T-helper 1 cell (primary cell): ENCODE measurements around the gene OCRL.

Experiments used
- DNase-seq, 5 donors: peaks; one replicate each; pipeline ENCODE4 v3.0.0-alpha.2; 2012 to 2020

Gene OCRL

DNA sequence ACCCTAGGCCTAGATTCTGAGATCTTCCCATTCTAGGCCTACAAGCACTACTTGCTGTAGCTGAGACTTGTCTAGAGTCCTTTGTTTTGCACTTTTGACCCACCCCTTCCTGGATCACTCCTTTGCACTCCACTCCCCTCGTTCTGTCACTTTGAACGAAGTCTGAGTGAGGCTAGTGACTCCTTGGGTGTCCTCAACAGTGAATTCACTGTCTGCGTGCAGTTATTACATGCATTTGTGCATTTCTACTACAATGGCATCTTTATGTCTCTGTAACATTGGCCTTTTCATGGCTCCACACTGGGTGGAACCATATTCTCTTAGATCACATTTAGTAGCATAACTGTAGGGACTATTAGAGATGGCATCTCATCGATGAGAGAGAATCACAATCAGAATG lies 50.5 kb downstream of the OCRL start:
- no peak for DNase-seq

DNA sequence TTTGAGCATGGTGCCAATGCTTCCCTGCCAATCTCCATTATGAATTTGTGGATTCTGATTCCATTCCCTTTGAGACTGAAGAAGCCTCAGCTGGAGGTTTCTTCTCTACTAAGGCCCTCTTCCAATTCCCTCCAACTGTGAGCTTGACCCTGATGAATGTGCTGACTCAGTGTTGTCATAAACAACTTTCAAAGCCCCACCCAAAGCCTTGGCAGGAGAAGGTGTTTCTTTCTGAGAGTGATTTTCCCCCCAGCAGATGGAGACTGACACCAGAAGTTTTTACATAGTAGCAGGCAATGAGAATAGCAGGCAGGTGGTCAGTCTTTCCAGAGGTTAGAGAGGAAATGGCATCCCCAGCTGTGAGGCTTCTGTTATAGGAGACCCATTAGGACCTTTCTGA lies 53.1 kb downstream of the OCRL start:
- no peak for DNase-seq

DNA sequence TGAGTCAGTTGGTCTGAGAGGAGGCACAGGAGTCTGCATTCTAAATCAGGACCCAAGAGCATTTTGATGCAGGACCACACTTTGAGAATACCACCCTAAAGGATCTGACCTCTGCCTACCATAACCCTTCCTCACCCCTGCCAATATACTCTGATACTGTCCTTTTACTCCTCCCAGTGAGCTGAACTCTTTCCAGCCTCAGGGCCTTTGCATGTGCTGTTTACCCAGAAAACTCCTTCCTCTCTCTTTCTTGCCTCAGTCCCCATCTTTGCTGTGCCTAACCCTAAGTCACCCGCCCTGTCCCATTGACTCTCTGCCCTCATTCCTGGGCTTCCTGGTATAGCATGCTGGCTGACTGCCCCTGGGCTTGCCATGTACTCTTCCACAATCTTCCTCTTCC lies 54.7 kb downstream of the OCRL start:
- no peak for DNase-seq

DNA sequence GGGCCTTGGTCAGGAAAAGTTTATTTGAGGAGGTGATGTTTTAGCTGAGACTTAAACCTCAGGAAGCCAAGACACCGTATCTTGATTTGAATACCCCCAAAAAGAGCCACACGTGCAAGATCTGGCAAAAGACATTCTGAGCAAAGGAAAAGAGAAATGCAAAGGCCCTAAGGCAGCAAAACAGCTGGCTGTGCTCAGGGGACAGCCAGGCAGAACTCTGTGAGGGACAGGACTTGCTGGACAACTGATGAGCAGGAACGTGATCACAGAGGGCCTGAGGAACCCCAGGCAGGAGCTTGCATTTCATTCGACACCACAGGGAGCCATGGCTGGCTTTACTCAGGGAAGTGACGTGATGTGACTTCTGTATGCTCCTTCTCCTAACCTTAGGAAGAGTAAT lies 56.0 kb downstream of the OCRL start:
- DNase-seq, result no peak

DNA sequence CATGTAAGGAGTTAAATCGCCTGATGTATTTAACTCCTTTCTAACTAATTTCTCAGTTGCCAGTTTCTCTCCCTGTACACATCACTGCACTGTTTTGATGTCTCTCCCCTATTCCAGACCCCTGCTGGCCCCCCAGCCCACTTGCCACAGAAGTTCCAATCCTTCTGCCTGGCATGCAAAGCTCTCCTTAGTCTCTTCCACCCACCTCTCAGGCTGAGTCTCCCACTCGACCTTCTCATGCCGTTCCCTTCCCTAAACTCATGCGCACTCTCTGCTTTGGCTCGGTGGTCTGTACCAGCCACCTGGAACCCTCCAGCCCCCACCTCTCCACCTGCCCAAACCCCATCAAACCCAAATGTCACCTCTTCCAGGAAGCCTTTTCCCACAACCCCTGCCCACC lies 57.8 kb downstream of the OCRL start:
- no peak for DNase-seq

DNA sequence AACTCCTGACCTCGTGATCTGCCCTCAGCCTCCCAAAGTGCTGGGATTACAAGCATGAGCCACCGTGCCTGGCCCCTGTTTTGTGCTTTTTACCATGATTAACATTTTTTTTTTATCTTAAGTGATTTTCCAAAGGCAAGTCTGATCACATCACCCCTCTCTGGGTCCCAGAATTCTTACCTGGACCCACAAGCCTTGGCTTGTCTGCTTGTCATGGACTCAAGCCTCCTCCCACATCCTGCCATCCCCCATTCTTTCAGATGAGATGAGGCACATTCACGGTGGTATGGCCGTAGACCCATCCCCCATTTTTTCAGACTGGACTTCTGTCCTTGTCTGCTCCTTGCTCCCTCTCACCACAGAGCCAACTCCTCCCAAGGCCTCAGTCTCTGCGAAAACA lies 59.4 kb downstream of the OCRL start:
- DNase-seq, result no peak

DNA sequence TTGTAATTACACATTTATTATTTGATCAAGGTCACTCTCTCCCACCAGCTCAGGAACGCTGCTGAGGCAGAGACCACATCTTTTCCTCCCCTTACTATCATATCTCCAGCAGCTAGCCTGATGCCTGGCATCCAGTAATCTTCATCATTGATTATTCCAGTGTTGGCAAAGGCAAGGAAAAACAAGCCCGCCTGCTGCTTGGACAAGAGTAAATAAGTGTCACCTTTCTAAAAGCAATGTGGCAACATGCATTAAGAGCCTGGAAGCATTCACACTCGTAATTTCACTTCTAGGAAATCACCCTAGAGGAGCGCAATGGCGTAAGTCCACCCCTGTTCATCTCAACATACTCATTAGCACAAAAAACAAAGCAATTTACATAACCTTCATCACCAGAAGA lies 59.9 kb downstream of the OCRL start:
- no peak for DNase-seq

DNA sequence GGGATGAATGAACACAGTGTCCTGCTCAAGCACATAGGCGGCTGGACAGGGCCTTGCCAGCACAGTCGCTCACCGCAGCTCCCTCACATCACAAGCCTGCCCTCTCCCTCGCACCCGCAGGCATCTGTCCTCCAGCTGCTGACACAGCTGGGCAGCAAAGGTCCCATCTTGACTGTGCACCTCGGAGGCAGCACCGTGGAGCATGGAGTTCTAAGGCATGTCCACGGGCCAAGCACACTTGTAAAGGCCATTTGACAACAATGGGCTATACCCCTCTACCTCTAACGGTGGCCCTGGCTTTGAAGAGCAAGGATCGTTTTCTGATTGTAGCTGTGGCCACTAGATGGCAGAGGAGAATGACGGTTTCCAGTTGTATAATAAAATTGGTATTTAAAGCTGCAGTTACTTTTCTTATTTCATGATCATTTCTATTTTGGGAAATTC lies 60.9 kb downstream of the OCRL start:
- DNase-seq, result peak in 2 of 5 donors; percentile 6 to 23

DNA sequence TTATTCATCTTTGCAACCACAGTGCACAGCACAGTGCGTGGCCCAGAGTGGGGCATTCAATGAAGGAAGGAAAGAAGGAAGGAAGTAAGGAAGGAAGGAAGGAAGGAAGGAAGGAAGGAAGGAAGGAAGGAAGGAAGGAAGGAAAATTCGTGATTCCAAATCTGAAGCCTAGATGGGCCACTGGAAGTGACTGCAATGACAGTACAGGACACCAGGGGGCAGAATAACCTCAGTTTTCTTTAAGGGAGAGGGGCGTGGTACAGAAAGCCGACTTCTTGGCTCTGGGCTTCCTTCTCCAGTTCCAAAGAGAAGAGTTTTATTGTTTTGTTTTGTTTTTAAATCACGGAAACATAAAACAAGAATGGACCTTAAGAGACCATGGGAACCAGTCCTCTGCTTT lies 66.9 kb downstream of the OCRL start:
- DNase-seq, result peak; percentile 9 to 54 (median 35)

DNA sequence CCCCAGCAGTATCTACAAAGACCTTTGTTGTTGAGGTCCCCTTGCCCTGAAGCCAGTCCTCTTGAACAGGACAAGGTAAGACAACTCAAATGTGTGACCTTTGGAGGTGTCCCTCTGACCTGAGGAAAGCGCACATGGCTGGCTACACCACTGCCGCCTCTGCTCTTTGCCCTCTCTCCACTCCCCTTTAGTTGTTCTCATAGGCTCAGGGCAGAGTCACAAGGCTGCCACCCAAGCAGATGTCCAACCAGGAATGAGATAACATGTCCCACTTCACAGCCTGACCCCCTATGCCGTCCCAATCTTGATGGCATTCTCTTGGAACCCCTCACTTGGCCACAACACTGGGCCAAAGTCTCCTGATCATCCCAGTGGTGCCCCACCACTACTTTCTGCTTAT lies 68.4 kb downstream of the OCRL start:
- no peak for DNase-seq

DNA sequence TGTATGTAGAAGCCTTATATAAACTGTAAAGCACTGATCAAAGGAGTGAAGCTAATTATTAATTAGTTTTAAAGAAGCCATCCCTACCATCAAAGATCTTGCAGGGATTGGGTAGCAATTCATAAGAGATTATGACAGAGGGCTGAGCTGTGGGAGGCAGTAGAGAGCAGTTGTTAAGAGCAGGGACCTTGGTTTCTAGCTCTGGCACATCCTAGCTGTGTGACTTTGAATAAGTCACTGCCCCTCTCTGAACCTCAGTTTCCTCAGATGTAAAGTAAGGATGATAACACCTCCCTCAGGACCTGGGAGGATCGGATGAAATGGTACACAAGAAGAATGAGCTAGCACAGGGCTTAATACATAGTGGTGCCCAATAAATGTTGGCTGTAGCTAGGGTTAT lies 69.3 kb downstream of the OCRL start:
- DNase-seq, result no peak

DNA sequence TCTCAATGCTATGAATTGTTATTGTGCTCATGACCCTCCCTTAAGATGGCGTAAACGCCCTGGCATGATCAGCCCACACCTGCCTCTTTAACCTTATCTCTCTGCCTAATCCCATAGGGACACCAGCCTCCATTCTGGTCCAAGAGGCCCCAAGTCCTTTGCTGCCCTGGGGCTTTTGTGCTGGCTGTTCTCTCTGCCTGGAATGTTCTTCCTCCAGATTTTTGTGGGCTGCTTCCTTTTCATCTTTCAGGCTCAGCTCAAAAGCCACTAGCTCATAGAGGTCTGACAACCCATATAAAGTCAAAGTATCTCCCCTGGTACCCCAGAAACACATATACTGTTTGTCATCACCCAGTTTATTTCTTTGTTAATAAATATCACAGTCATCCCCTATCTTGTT lies 72.3 kb downstream of the OCRL start:
- DNase-seq, result no peak

DNA sequence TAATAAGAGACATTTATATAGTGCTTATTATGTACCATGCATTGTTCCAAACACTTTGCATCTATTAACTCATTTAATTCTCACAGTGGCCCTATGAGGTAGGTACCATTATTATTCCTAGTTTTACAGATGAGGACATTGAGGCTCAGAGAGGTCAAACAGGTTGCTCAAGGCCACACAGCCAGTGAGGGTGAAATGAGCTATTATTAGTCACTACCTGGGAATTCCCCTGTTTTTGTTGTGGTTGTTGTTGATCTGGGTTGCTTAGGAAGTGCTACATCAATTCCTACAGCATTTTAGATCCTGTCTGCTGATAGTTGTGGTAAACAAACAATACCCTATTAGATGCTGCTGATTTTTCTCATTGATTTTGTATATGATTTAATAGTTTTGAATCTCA lies 73.5 kb downstream of the OCRL start:
- DNase-seq, result peak in 1 of 5 donors; percentile 13

DNA sequence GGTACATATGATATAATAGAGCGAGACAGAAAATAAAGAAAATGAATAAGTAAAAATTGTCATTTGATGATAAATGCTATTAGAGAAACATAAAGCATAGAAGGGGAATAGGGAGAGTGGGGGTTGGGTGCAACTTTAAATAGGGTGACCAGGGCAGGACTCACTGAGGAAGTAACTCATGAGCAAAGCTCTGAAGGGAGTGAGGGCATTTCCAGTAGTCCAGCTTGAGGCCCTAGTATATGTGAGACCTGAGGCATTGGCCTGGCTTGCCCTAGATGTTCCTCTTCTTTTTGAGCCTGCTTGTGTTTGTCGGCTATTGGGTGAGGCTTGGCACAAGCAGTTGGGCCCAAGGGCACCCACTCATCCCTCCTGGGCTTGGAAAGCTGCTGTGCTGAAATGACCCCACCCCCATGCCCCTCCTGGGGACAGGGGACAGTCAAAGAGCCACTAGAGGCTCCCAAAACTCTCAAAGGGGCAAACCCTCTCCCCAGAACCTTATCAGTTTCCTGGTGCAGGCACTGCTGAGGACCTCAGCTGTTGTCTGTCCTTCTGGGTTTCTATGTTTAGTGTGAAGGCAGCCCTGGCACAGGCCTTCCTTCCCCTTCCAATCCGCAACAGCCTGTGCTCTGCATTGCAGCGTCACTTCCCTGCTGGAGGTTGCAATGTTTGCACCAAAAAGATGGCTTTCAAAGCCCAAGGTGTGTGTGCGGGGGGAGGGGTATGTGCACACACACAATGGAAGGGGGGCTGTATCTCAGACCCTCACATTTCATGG lies 74.6 kb downstream of the OCRL start:
- DNase-seq, result no peak

DNA sequence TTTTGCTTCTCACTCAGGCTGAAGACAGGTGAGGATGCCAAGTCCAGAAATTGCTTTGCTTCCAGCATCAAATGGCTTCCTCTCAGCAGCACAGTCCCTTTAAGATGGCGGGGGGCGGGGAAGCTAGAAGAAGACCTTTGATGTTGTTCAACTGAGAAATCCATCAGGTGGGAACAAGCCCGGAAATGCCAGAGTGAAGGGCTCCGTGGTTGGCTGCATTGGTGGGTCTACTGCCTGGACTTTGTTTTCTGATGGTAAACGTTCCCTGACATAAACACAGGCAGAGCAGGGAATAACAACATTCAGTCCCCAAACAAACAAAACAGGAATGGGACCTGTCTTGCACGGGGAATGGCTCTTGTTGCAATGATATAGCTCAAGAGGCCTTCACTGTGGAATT lies 77.4 kb downstream of the OCRL start:
- DNase-seq, result no peak

DNA sequence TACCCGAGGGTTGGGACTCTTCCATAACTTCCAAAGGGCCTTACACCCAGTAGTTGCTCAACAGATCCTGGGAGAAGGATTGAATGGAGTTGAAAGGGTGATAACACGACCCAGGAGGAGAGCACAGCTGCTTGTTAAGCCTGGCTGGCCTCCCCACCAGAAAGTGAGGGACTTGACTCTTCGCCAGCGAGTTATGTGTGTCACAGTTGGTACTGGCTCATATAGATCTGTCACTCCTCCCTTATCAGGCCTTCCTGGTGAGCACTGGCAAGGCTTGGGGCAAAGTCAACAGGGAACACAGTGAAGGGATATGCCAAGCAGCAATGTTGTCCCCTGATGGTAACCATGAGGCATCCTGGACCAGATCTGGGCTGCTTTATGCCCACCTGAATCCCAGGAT lies 78.9 kb downstream of the OCRL start:
- no peak for DNase-seq

DNA sequence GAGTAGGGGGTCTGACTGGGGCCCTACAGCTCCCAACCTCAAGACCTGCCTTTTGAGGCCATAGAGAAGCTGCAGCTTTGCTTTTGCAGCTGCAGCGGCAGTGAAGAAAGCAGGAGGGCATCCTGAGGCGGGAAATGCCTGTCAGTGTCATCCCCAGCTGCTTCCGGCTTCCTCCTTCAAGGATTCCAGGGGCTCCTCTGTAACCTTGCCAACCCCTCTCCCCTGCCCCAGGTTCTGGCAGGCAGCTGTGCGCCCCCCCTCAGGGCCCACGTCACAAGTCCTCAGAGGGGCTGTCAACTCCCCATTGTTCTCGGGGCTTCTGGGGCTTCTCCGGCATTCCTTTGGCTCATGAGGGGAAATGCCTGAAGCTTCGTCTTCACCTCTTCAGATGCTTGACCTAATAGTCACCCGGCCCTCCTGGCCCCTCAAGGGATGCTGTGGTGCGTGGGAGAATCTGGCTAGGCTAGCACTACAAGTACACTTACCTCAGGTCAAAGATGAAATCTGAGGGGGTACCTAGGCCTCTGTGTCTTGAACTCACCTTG lies 82.8 kb downstream of the OCRL start:
- no peak for DNase-seq

DNA sequence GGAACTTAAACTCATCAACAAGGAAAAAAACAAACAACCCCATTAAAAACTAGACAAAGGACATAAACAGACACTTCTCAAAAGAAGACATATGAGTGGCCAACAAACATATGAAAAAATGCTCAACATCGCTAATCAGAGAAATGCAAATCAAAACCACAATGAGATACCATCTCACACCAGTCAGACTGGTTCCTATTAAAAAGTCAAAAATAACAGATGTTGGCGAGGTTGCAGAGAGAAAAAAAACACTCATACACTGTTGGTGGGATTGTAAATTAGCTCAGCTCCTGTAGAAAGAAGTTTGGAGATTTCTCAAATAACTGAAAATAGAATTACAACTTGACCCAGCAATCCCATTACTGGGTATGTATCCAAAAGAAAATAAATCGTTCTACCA lies 86.0 kb downstream of the OCRL start:
- DNase-seq, result no peak

DNA sequence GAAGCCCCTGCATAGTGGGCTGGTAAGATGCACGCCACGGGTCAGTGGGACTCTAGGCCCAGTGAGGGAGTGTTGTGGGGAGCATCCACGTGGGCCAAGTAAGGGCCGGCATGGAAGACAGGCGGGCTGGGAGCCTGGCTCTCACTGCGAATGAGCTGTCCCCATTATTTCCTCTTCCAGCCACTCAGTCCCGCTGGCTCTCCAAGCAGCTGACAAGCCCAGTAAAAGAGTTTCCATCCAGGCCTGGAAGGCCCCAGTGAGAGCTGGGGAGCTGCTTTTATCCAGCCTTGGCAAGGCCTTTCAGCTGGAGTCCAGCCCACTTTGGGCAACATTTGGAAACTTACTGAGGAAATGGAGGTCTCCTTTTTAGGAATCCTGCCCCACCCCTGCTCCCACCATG lies 89.8 kb downstream of the OCRL start:
- DNase-seq, result no peak

DNA sequence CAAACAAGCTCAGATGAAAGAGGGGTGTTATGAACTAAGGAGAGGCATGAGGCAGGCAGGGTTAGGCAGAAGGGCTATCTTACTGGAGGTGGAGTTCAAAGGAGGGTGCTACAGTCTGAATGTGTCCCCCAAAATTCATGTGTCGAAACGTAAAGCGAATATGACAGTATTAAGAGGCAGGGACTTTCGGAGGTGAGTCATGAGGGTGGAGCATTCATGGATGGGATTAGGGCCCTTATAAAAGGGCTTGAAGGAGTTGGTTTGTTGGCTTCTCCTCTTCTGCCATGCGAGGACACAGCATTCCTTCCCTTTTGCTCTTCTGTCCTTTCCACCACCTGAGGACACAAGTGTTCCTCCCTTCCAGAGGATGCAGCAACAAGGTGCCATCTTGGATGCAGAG lies 91.8 kb downstream of the OCRL start:
- no peak for DNase-seq

DNA sequence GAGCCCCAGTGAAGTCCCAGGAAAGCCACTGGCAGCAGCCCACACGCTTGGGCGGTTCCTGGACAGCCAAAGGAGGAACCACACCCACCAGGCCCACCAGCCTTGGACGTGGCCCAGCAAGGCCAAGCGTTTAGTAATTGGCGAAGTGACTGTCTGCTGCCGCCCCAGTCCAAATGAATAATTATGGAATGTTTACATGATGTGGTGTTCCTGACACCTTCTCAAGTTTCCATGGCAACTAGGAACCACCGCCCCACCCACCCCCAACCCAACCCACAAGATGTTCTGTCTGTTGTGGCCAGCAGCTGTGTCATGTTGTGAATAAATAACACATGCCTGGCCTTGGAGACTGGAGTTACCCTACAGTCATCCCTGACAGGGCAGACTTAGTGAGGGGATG lies 92.4 kb downstream of the OCRL start:
- no peak for DNase-seq

DNA sequence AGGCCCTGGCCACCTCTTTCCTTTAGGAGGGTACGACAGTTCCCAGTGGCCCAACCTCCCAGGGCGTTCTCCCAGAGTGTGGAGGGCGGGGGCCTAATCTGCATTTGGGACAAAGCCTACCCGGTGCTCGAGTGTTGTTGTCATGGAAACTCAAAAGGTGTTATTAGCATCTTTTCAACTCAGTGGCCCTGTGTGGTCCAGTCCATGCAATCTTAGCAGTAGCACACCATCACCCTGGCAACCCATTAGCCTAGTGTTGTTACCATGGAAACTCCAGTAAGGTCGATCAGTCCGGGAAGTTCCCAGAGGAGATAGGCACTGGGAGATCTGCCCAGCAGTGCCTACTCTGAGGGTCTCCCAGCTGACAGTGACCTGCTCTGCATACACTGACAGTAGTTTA lies 94.5 kb downstream of the OCRL start:
- no peak for DNase-seq

DNA sequence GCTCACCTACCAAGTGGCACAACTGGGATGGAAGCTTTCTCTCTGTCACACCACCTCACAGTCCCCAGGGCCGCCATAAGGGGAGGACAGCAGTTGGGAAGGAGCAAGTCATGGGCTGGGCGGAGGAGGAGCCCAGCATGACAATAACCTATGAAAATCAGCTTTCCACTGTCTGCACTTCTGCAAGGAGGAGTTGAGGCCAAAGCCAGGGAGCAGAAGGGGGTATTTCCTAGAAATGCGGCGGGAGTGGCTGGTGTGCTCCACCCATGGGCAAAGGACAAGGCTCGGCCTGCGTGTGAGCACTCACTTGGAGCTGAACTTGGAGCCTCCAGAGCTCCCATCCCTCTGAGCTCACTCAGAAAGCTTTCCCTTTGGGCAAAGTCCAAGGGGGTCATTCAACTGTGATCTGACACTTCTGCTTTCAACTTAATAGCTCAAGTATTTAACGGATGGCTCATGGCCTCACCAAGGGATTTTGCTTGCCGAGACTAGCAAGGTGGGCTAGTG lies 96.2 kb downstream of the OCRL start:
- DNase-seq, result no peak

DNA sequence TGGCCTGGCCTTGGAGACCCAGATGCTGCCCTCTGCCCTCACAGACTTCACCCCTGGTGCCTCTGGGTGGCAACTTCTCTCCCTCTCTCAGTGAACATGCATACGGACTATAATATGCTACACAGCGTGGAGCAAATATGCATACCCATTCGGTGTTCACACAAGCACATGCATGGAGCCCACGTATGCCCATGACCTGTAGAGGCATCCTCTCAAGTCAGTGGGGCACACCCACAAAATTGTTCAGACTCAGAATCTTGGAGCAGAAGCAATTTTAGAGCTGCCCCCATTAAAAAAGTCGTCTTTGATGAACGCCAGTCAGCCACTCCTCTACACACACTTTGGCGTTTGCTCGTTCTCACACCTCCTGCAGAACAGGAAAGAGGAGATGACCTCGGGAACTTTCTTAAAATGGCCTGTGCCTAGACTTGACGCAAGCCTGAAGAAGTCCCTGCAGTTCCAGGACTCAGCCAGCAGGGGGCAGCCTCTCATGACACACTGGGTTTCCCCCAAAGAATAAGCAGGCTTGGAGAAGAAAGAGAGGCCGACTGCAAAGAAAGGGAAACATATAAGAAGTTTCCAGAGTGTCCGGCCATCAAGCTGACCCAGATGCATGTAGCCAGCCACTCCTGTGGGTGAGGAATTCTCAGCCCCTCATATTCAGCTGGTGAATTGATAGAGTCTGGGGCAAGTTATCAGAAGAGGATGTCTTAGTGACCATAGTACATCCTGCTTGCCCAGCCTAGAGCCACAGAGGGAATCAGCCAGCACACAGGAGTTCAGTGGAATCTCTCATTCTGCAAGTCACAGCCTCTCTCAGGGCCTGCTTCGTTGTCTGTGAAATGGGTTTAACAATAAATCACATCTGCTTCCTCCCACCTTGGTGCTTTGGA lies 97.4 kb downstream of the OCRL start:
- DNase-seq, result peak; percentile 26 to 67 (median 61)
